HG03378 (cell line): Measurements from ENCODE around the gene DALRD3.
"Not testable (repeated sequence)": the region's sequence is repeated elsewhere in the genome, so short reads cannot be mapped to it uniquely, and the experiment has no call there.

ENCODE experiments used
- ATAC-seq: cut with Tn5 transposase; IDR thresholded peaks from one replicate; pipeline ENCODE4 v1.9.1; 2021; ENCODE audit warnings: mild to moderate bottlenecking, moderate library complexity; ENCODE audit not compliant: unreplicated experiment

The DALRD3 gene

GRCh38 chr3:49021813-49022687 is 3.7 kb upstream of the DALRD3 start, which contains the start of gene NDUFAF3:
Gene NDUFAF3 (plus strand): TSS chr3:49022121. CDS start chr3:49022145, 24 bp downstream.
- peak; percentile 45 for ATAC-seq

- ATAC-seq, result peak; percentile 39
Measured at GRCh38 chr3:49021213-49021812, 2.9 kb upstream of the DALRD3 start.

DNA sequence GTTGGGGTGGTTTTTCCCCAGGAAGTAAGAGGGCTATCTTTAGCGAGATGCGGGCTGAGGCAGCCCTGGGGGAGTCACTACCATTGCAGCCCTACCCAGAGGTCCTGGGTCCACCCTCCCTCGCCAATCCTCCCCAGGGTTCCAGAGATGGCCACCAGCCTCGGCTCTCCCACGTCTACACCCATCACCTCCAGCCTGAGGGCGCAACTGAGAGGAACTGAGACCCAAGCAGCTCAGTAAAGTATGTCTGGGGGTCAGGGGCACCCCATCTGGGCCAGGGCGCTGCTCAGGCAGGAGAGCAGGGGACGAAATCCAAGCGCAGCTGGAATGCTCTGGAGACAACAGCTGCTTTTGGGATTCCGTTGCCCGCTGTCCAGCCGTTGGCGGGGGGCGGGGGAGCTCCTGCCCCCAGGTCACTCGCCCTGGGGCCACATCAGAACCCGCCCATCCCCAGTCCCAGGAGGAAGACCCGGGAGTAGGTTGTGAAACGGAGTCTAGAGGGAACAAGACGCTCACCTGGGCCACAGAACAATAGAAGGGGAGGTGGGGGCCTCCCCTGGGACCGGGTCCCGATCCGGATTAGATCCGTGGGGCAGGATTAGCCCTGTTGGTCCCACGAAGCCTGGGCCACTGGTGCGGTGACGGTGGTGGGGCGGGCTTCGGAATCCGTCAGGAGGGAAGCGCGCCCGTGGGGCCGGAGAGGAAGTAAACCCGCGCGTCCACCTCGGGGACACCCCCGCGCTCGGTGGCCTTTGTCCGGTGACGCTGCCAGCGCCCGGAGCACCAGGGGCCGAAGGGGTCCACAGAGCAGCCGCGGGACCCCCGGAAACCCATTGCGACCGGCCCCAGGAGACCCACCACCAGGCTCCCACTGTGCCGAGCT is 2.2 kb upstream of the DALRD3 start:
- no peak for ATAC-seq

- ATAC-seq, result no peak
Measured at GRCh38 chr3:49019941-49020329, 1.6 kb upstream of the DALRD3 start.

- ATAC-seq, result no peak
Measured at GRCh38 chr3:49018707-49019006, 277 bp upstream of the DALRD3 start.

- ATAC-seq, result no peak
Measured at GRCh38 chr3:49017229-49017970, 980 bp downstream of the DALRD3 start.

GRCh38 chr3:49016414-49017228 is 1.8 kb downstream of the DALRD3 start:
- ATAC-seq, result no peak

DNA sequence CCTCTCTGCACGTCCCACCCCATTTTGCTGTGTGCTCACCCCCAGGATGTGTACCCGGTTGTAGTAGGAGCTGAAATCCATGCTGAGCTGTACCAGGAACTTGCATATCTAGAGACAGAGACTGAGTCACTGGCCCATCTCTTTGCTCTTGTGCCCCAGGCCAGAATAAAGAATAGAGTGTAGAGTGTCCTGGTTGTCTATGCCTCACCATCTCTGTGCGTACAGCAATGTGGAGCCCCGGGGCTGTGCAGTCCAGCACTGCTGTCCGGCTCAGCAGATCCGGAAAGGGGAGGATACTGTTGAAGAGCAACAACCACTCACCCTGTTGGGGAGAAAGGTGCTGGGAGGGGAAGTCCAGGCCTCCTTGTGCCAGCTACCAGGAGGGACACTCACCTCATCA is 2.6 kb downstream of the DALRD3 start:
- ATAC-seq, result no peak

DNA sequence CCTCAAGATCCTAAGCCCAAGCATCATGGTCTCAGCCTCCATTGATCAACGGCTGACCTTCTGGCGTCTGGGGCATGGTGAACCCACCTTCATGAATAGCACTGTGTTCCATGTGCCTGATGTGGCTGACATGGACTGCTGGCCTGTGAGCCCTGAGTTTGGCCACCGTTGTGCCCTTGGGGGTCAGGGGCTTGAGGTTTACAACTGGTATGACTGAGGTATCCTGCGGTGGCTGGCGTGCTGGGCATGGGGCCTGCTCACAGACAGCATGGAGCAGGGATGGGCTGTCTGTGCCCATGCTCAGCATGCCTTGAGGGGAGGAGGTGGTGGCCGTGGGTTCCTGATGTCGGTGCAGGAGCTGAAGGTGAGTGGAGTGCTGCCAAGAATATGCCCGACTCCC is 3.3 kb downstream of the DALRD3 start:
- no peak for ATAC-seq

DNA sequence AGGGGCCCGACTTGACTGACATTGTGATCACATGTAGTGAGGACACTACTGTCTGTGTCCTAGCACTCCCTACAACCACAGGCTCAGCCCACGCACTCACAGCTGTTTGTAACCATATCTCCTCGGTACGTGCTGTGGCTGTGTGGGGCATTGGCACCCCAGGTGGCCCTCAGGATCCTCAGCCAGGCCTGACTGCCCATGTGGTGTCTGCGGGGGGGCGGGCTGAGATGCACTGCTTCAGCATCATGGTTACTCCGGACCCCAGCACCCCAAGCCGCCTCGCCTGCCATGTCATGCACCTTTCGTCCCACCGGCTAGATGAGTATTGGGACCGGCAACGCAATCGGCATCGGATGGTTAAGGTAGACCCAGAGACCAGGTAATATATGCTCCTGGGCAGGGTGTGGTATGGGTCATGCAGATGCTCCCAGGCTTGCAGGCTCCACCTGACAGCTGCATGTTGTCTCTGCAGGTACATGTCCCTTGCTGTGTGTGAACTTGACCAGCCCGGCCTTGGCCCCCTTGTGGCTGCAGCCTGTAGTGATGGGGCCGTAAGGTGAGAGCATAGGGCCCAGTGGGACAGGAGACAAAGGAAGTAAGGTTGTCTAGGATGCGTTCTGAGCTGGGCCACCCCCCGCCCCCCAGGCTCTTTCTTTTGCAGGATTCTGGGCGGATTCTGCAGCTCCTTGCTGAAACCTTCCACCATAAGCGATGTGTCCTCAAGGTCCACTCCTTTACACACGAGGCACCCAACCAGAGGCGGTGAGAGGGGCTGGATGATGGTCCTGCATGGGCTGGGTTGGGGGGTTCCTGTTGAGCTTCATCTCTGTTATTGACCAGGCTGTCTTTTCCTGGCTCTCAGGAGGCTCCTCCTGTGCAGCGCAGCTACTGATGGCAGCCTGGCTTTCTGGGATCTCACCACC is 4.4 kb downstream of the DALRD3 start:
- ATAC-seq, result no peak

- no peak for ATAC-seq
Measured at GRCh38 chr3:49013113-49013737, 5.2 kb downstream of the DALRD3 start.

DNA sequence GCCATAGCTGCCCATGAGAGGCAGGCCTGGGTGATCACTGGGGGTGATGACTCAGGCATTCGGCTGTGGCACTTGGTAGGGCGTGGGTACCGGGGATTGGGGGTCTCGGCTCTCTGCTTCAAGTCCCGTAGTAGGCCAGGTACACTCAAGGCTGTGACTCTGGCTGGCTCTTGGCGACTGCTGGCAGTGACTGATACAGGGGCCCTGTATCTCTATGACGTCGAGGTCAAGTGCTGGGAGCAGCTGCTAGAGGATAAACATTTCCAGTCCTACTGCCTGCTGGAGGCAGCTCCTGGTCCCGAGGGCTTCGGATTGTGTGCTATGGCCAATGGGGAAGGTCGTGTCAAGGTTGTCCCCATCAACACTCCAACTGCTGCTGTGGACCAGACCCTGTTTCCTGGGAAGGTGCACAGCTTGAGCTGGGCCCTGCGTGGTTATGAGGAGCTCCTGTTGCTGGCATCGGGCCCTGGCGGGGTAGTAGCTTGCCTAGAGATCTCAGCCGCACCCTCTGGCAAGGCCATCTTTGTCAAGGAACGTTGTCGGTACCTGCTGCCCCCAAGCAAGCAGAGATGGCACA is 5.9 kb downstream of the DALRD3 start:
- no peak for ATAC-seq

DNA sequence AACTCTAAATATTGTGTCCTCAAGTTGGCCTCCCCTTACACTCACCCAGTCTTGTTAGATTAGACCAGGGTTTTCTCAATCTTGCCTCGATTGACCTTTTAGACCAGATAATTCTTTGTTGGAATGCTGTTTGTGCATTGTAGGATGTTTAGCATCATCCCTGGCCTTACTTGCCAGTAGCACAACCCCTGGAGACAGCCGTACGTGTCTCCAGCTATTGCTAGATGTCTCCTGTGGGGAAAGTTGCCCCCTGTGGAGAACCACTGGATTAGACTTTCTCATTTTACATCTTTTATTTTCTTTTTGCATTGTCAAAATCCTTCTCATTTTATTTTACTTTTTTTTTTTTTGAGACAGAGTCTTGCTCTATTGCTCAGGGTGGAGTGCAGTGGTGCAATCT is 9.0 kb downstream of the DALRD3 start:
- ATAC-seq, result no peak

DNA sequence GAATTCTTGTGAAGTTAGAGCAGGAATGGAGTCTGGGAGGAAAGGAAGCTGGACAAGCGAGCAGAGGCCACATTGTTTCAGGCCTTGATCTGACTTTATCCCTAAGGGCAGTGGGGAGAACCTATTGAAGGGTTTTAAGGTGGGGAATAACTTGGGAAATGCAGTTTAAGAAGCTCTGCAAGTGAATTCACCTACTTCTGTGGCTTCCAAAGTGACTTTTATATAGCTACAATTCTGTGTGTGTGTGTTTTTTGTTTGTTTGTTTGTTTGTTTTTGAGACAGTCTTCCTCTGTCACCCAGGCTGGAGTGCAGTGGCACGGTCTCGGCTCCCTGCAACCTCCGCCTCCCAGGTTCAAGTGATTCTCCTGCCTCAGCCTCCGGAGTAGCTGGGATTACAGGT is 9.8 kb downstream of the DALRD3 start:
- not testable (repeated sequence) for ATAC-seq

- ATAC-seq, result peak; percentile 22
Measured at GRCh38 chr3:49007771-49008528, 10.4 kb downstream of the DALRD3 start.

GRCh38 chr3:49007068-49007770 is 11.2 kb downstream of the DALRD3 start, which contains the start of gene WDR6:
Gene WDR6 (plus strand): TSS chr3:49007391. CDS start chr3:49007432, 41 bp downstream.
- peak; percentile 73 for ATAC-seq
